ENCODE data around the gene TPPP. TPM values are rescaled to one million over a fixed set of nuclear protein-coding genes. Genes with fewer than 3 reads are reported as not detected.
"Not testable (repeated sequence)": the region's sequence is repeated elsewhere in the genome, so short reads cannot be mapped to it uniquely, and the experiment has no call there.

TPPP gene
- under 1 TPM; 0.53 to 0.55 TPM for total RNA-seq

DNA sequence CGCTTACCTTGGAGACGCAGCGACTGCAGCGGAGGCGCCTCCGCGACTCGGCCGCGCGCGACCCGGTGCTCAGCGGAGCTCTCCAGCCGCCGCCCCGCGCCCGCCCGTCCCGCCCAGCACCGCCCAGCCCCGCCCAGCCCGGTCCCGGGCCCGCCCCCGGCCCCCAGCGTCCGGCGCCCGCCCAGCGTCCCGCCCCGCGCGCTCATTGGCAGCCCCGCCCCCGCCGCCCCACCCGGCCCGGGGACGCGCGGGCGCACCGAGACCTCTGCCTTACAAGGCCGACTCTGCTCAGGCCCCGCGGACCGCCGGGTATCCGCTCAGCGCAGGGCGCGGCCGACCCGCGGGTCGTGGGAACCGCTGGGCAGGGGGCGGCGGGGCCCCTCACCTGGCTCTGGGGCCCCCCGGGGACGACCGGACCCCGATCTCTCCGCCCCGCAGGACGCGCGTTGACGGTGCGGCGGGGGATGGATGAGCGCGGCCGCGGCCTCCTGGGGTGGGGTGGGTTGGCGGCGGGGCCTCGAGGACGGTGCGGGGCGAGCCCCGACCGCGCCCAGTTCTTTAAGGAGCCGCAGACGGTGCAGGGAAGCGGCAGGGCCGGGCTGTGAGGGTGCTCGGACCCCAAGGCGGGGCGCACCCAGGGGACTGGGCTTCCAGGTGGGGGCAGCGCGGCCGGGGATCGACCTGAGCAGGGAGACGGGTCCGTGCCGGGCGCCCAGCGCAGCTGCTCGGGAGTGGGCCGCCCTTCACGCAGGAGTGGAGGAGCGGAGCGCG, at the start of gene TPPP:
TSS of gene TPPP (minus strand) at position 82 of the 771 bp plus-strand sequence. CDS start 15,292 bp downstream, outside the sequence.
- H3K27ac Mint-ChIP-seq; CTCF ChIA-PET; POLR2A ChIA-PET; H3K36me3 Mint-ChIP-seq; intact Hi-C loops (cut with micrococcal nuclease); H3K4me1 Mint-ChIP-seq (ENCODE audit: low read depth); H3K27me3 Mint-ChIP-seq: not testable (repeated sequence)
- peak; percentile 88 for DNase-seq
- peaks cover 10% of the 10 kb centered on the region for H3K9me3 Mint-ChIP-seq
- H3K4me3 Mint-ChIP-seq = peak within 1 kb of the TSS; percentile 20

DNA sequence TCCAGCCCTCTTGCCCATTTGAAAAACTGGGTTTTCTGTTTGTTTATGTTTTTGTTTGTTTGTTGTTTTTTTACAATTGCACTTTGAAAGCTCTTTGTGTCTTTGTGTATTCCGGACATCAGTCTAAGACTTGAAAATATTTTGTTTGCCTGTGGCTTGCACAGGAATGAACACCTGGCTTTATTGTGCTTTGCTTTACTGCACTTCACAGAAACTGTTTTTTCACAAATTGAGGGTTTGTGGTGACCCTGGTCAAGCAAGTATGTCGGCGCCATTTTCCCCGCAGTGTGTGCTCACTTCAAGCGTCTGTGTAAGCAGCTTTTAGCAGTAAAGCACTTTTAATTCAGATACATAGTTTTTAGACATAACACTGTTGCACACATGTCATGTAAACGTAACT, 49.1 kb upstream of the TPPP start:
- POLR2A ChIA-PET; CTCF ChIA-PET; H3K4me1 Mint-ChIP-seq (ENCODE audit: low read depth); DNase-seq; H3K27ac Mint-ChIP-seq; H3K4me3 Mint-ChIP-seq; H3K9me3 Mint-ChIP-seq; H3K36me3 Mint-ChIP-seq; H3K27me3 Mint-ChIP-seq; intact Hi-C loops (cut with micrococcal nuclease): not testable (repeated sequence)

DNA sequence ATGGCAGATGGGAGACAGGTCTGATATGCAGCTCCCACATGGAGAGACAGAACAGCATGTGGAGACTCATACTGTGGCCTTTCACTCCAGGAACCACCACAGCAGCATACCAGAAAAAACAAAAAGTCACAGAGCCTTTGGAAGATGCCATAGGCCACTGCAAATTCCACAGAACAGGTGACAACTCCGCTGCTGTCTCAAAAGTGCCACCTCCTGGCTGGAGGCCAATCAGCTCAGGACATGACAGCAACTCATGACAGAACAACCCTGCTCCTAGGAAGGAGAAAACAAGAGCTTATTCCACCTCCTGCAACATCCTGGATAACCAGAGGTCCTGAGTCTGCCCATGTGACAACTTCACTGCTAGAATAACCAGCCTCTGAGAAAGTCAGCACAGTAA, 41.0 kb upstream of the TPPP start:
- DNase-seq; intact Hi-C loops (cut with micrococcal nuclease); H3K4me3 Mint-ChIP-seq; H3K4me1 Mint-ChIP-seq (ENCODE audit: low read depth); H3K9me3 Mint-ChIP-seq; H3K27ac Mint-ChIP-seq; H3K27me3 Mint-ChIP-seq; H3K36me3 Mint-ChIP-seq; CTCF ChIA-PET; POLR2A ChIA-PET: not testable (repeated sequence)

DNA sequence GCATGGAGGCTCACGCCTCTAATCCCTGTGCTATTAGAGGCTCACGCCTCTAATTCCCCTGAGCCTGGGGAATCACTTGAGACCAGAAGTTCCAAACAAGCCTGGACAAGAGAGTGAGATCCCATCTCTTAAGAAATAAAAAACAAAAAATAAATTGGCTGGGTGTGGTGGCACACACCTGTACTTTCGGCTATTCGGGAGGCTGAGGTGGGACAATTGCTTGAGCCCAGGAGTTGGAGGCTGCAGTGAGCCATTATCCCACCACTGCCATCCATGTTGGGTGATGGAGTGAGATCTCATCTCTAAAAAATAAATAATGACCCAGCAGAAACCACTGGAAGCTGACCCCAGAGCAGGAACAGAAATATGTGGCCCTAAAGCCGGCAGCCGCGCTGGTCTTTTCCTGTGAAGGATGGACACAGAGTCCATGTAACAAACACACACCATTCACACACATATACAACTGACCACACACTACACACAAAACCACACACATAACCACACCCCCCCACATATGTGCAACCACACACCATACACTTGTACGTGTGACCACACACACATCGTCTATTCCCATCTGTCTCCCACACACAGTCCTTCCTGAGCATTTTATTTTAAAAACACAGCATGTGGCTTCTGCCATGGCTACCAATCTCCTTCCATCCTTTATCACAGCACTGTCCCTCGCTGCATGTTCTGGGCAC, 39.8 kb upstream of the TPPP start:
- H3K36me3 Mint-ChIP-seq; H3K9me3 Mint-ChIP-seq; H3K27ac Mint-ChIP-seq; DNase-seq; H3K4me3 Mint-ChIP-seq; intact Hi-C loops (cut with micrococcal nuclease); H3K4me1 Mint-ChIP-seq (ENCODE audit: low read depth); H3K27me3 Mint-ChIP-seq; POLR2A ChIA-PET; CTCF ChIA-PET: not testable (repeated sequence)

DNA sequence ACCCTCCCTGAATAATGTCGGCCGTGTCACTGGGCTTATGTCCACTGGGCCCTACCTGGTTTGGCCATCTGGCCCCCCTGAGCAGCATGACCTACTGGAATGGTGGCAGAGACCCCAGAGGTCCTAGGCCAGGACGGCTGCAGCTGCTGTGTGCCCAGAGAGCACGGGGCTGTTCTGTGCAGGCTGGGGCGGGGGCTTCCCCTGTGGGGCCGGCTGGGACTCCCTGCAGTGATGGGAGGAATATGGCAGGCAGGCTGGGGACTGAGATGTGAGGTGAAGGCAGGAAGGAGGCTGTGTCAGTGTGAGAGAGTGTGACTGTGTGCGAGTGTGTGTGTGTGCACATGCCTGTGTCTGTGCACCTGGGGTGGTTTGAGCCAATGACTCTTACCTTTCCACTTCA, 36.1 kb upstream of the TPPP start:
- intact Hi-C loops (cut with micrococcal nuclease); H3K27me3 Mint-ChIP-seq; H3K4me1 Mint-ChIP-seq (ENCODE audit: low read depth); H3K36me3 Mint-ChIP-seq; DNase-seq; POLR2A ChIA-PET; H3K9me3 Mint-ChIP-seq; CTCF ChIA-PET; H3K4me3 Mint-ChIP-seq; H3K27ac Mint-ChIP-seq: not testable (repeated sequence)

DNA sequence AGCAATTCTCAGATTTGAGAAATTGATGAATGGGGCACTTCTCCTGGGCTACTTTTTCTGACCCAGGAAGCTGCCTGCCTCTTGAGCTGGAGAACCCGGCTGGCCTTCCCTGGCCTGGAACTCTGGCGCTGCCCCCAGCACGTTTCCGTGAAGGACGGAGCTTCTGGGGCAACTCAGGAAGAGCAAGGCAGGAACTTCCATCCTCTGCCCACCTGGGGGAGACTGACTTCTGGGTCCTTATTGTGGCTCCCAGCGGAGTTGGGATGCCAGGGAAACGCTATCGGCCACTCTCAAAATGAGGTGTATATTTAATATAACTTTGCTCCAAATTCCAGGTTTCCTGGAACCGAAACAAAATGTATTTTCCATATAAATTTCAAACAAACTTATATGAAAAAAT, 33.9 kb upstream of the TPPP start:
- H3K27ac Mint-ChIP-seq; intact Hi-C loops (cut with micrococcal nuclease); H3K27me3 Mint-ChIP-seq; CTCF ChIA-PET; H3K36me3 Mint-ChIP-seq; H3K9me3 Mint-ChIP-seq; POLR2A ChIA-PET; H3K4me1 Mint-ChIP-seq (ENCODE audit: low read depth); DNase-seq; H3K4me3 Mint-ChIP-seq: not testable (repeated sequence)

DNA sequence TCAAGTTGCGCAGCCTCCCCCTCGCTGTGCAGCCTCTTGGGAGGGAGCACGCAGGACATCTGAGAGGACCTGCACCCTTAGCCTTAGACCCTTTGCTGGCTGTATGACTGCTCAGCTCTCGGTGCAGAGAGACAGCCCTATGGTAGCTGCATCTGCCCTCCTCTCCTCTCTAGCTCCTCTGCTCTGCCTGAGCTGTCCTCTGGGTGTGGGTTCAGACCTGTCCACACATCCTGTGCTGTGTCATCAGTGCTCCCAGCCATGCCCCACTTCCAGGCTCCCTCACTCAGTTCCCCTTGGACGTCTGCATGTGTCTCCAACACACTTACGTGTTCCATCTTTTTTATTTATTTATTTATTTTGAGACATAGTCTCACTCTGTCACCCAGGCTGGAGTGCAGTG, 30.7 kb upstream of the TPPP start:
- H3K27ac Mint-ChIP-seq; H3K27me3 Mint-ChIP-seq; POLR2A ChIA-PET; DNase-seq; intact Hi-C loops (cut with micrococcal nuclease); H3K36me3 Mint-ChIP-seq; H3K4me3 Mint-ChIP-seq; CTCF ChIA-PET; H3K4me1 Mint-ChIP-seq (ENCODE audit: low read depth): not testable (repeated sequence)
- H3K9me3 Mint-ChIP-seq = peaks cover 13% of the 10 kb centered on the region

DNA sequence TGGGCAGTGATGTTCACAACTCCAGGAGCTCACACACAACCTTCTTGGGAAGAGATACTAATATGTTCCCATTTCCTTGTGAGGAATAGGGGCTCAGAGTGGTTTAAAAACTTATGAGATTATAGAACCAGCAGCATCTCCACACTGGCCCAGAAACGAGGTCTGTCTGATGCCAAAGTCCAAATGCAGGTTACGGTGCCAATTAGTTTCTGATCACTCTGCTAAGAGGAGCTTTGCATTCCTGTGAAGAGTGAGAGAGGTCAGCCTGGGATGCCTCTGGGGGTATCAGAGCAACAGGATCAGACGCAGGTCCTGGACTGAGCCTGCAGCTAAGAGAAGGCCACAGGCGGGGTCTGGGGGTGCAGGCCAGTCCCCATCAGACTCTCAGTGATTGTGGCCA, 30.2 kb upstream of the TPPP start:
- H3K27me3 Mint-ChIP-seq; intact Hi-C loops (cut with micrococcal nuclease); DNase-seq; POLR2A ChIA-PET; H3K4me1 Mint-ChIP-seq (ENCODE audit: low read depth); H3K4me3 Mint-ChIP-seq; CTCF ChIA-PET; H3K27ac Mint-ChIP-seq; H3K36me3 Mint-ChIP-seq: not testable (repeated sequence)
- peaks cover 17% of the 10 kb centered on the region for H3K9me3 Mint-ChIP-seq

DNA sequence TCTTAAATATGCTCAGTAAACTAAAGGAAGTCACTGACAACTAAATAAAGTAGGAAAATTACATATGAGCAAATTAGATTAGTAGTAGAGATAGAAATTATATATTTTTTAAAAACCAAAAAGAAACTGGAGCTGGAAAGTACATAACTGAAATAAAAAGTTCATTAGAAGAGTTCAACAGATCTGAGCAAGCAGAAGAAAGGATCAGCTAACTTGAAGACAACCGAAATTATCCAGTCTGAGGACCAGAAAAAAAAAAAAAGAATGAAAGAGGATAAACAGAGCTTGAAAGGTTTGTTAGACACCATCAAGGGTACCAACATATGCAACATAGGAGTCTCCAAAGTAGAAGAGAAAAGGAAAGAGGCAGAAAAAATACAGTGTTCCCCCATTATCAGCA, 26.2 kb upstream of the TPPP start:
- H3K4me1 Mint-ChIP-seq (ENCODE audit: low read depth); CTCF ChIA-PET; H3K27ac Mint-ChIP-seq; H3K4me3 Mint-ChIP-seq; H3K27me3 Mint-ChIP-seq; POLR2A ChIA-PET; DNase-seq; intact Hi-C loops (cut with micrococcal nuclease): not testable (repeated sequence)
- Mint-ChIP-seq H3K9me3 (peaks cover 21% of the 10 kb centered on the region), H3K36me3 (peaks cover 12% of the 10 kb centered on the region)

DNA sequence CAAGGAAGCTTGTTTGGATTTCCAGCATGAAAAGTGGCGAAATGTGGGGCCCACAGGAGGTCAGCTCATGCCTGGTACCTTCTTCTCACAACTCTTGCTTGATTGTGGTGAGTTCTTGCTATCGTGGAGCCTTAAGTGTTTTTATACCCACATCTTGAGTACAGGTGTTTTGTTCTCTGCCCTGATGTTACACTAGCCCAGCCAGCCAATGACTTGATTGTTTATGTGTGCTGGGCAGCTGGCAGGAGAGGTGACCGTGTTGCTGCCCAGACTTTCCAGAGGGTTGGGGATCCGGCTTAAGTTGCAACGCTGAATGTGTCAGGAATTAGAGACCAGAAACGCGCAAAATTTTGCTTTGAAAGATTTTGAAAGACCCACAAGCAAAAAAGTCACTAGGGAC, 24.0 kb upstream of the TPPP start:
- DNase-seq = no peak
- Mint-ChIP-seq H3K4me1 (ENCODE audit: low read depth) (no peaks in the 10 kb centered on the region), H3K9me3 (peaks cover 21% of the 10 kb centered on the region), H3K27ac (no peak overlapping the region), H3K4me3 (no peak overlapping the region), H3K36me3 (peaks cover 12% of the 10 kb centered on the region), H3K27me3 (peaks cover 8% of the 10 kb centered on the region)
- POLR2A ChIA-PET = no interaction called here
- intact Hi-C loops (cut with micrococcal nuclease) = no loop called here
- CTCF ChIA-PET = no interaction called here

DNA sequence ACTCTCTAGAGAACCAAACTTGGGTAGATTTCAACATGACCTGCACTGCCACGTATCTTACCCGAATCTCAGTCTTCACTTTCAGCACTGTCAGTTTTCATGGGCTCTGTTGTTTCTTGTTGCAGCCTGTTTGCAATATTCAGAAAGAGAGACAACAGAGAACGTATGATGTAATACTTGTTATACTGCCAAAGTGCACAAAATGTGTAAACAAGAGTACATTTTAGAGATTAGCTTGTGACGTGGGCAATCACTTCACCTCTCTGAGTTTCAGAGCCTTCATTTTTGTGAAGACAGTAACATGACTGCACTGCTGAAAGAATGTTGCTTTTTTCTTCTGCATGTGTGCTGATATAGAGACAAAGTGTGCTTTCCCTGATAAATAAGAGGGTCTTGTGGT, 23.6 kb upstream of the TPPP start:
- H3K4me1 Mint-ChIP-seq (ENCODE audit: low read depth); CTCF ChIA-PET; H3K27me3 Mint-ChIP-seq; intact Hi-C loops (cut with micrococcal nuclease); H3K27ac Mint-ChIP-seq; POLR2A ChIA-PET; DNase-seq; H3K4me3 Mint-ChIP-seq: not testable (repeated sequence)
- Mint-ChIP-seq H3K9me3 (peaks cover 21% of the 10 kb centered on the region), H3K36me3 (peaks cover 12% of the 10 kb centered on the region)

DNA sequence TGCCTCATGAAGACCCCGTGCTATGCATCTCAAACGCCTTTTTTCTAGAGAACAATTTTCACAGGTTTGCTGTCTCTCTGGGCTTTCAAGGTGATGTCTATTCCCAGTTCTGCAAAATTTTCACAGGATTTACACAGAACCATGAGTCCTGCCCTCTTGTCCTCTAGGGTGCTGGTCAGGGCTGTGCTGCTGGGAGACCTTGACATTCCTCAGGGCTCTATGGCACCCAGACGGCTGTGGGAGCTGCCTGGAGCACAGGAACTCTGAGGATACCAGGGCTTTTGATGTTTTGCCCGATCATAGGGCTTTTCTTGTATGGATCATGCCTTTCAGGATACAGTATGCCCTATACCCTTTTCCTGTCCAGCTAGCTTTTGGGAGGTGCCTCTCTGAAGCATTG, 22.5 kb upstream of the TPPP start:
- POLR2A ChIA-PET; H3K4me1 Mint-ChIP-seq (ENCODE audit: low read depth); H3K27ac Mint-ChIP-seq; H3K27me3 Mint-ChIP-seq; intact Hi-C loops (cut with micrococcal nuclease); DNase-seq; CTCF ChIA-PET; H3K4me3 Mint-ChIP-seq: not testable (repeated sequence)
- H3K9me3 Mint-ChIP-seq = peaks cover 21% of the 10 kb centered on the region
- H3K36me3 Mint-ChIP-seq = peaks cover 12% of the 10 kb centered on the region
